SK-N-DZ (cell line): ENCODE data around the gene JPH3.
"Not testable (repeated sequence)": the region's sequence is repeated elsewhere in the genome, so short reads cannot be mapped to it uniquely, and the experiment has no call there.

ENCODE experiments used
- DNase-seq: peaks from one replicate; pipeline ENCODE4 v3.0.0-alpha.2; 2015; ENCODE audit warnings: low spot score

The JPH3 gene

DNA sequence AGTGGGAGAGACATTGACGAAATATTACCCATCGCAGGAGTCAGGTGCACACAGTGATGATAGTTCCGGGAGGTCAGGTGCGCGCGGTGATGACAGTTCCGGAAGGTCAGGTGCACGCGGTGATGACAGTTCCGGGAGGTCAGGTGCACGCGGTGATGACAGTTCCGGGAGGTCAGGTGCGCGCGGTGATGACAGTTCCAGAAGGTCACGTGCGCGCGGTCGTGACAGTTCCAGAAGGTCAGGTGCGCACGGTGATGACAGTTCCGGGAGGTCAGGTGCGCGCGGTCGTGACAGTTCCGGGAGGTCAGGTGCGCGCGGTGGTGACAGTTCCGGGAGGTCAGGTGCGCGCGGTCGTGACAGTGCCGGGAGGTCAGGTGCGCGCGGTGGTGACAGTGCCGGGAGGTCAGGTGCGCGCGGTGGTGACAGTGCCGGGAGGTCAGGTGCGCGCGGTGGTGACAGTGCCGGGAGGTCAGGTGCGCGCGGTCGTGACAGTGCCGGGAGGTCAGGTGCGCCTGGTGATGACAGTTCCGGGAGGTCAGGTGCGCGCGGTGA, 78.8 kb downstream of the JPH3 start:
- not testable (repeated sequence) for DNase-seq

DNA sequence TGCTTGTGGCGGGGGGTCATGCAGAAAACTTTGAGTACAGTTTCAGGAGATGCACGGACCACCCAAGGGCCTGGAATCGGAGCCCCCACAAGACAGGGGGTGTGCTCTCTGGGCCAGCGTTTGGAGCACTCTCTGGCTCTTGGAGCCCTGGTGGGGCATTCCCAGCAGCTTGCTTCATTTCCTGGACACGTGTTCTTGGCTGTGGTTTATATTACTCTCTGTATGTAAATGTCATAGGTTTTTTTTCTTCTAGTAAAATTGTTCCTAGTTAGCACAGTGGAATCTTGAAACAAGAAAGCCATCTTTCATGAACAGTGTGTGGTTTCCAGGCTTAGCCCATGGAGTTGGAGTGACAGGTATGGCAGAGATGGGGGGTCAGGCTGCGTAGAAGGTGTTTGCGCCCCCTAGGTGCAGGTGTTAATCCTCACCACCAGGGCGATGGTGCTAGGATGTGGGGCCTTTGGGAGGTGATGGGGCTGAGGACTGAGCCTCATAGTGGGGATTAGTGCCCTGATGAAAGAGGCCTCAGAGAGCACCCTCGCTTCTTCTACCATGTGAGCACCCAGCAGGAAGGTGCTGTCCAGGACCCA, 79.8 kb downstream of the JPH3 start:
- DNase-seq: no peak

DNA sequence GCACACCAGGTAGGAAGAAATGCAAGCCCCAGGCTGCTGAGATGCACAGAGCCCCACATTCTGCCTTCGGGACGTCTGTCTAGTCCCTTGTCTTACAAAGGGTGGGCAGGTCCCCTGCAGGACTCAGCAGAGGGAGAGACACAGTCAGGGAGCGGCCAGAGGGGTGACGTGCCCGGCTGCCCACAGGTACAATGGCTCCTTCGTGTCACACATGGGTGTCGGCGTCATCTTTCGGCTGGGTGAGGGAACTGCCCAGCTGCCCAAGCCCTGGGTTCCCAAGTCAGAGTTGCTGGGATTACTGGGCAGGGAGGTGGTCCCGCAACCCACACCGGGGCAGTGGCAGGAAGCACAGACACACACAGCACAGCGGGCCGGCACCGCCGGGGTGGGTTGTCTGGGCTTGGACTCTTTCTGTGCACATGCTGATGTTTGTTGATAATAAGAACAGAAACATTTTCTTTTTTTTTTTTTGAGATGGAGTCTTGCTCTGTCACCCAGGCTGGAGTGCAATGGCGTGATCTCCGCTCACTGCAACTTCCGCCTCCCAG, 80.6 kb downstream of the JPH3 start:
- no peak for DNase-seq

DNA sequence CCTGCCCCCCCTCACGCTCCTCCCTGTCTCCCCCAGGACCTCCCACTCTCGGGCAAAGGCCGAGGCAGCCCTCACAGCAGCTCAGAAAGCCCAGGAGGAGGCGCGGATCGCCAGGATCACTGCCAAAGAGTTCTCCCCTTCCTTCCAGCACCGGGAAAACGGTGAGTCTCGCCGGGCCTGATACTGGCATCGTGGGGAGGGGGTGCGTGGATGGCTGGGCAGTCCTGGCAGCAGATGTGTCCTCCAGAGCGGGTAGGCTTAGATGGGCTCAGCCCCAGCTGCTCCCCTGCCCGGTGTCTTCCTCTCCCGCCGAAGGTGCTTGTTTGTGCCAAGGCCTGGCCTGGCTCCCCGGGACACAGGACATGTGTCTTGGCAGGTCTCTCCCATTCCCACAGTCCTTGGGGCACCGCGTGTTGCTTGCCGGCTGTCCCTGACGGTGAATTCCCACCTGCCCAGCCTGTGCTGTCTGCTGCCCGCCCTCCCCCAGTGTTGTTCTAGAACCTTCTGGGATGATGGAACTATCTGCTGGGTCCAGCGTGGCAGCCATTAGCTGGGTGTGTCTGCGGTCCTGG, 81.9 kb downstream of the JPH3 start:
- no peak for DNase-seq

DNA sequence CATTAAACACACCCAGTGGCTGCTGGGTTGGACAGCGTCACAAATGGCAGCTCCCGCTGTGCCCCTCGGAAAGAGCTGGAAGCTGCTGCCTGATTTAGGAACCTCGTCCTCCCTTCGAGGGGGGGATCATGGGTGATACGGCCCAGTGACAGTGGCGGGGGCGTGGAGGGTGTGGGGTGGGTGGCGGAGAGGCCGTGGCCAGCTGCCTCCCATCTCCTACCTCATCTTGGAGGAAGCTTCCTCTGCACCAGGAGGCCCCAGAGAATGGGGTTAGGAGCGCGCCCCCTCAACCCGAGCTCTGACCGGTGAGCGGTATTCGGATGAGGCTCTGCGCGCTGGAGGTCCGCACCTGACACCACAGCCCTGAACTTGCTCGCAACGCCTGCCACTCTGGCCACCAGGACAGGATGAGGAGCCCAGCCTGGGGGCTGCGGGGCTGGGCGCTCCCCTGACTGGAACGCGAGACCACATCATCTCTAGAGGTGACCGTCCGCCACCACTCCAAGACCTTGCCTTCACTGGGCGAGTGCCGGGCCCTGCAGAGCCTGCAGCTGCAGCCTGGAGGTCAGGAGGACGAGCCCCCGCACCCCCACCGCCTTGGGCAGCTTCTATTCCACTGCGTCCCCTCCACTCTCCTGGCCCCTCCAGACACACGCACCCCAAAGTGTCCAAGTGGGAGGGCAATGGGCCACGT, 82.5 kb downstream of the JPH3 start:
- no peak for DNase-seq

DNA sequence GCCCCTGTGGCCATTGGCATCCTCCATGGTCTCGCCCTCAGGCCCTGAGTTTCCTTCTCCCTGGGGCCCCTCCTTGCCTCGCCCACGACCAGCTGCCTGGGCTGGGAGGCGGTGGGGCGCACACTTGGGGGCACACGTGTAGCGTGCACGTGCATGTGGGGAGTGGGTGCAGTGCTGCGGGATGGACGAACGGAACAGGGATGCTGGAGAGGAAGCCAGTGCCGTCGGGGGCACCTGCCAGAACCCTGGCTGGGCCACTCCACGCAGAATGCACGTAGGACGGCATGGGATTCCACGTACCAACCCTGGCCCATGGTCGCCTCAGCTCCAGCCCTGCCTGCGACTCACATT, 83.1 kb downstream of the JPH3 start:
- no peak for DNase-seq

DNA sequence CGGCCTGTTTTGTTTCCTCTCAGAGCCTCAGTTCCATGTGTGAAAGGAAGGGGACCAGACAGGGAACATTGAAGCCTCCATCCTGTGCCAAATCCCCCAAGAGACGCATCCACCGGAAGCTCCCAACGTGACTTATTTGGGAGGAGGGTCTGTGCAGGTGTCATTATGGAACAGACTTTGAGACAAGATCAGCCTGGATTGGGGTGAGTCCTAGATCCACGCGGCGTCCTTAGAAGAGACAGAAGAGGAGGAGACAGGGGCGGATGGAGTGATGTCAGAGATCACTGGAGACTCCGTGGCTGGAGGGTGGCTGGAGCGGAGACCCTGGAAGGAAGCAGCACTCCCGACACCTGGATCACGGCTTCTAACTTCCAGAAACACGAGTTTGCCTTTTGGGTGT, 83.5 kb downstream of the JPH3 start:
- DNase-seq: no peak

DNA sequence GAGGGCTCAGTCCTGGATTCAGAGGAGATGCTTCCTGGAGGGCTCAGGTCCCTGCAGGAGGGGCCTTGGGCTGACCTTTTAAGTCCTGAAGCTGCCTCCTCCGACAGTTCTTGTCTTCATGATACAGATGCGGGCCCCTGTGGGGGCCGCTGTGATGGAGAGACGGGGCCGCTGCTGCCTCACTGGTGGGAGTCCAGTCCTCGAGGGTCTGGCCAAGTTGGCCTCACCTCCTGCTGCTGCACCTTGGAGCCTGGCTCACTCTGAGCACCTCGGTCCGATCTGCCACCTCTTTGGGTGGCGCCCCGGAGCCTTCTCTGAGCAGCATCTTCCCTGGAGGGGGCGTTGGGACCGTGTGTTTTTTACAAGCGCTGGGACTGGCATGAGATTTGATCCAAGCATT, 84.4 kb downstream of the JPH3 start:
- no peak for DNase-seq

DNA sequence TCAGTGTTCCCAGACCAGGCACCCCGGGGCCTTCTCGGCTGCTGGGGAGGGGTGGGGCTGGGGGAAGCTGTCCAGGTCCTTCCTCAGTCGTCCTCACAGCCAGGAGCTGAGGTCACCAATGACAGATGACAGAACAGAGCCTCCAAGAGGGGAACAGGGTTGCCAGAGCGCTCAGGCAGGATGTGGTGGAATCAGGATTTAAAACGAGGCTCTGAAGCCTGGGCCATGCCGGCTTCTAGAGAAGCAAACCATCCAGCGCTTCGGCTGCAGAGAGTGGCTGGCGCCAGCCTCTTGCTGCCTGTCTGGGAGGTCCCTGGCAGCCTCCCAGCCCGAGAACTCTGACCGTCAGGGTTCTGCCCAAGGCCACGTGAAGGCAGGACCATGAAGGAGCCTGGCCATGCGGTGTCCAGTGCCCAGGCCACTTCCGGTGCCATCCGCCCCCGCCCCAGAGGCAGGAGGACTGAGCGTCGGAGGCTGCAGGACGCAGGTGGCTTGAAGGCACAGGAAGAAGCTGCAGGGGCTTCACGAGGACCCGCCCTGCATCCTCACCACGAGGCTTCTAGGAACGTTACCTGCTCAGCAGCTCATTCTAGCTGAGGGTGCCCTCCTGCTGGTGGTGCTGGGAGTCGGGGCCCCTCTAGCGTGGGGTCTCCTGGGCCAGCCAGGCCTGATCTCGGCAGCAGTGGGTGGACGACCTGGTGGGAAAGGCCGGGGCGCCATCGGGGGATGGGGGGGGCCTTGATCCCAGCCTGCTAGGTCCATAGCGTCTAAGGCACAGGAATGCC, 85.0 kb downstream of the JPH3 start:
- no peak for DNase-seq

DNA sequence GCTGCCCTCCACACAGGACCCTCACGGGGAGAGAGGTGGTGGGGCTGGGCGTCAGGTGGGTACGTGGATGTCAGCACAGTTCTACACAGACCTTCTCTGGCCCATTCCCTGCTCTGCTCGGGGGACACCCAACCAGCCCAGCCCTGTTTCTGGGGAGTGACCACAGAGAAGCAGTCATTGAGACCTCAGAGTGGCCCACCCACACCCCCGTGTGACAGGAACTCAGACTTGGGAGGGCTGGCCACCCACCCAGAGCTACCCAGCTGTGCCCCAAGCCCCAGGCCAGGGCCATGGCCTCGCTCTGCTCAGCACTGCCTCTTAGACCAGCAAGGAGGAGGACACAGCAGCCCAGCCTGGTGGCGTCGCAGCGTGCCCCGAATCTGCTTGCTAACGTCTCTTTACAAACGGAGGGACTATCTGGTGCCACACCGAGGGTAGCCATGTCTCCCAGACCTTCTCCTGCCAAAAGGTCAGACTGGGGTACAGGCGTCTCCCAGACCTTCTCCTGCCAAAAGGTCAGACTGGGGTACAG, 85.8 kb downstream of the JPH3 start:
- DNase-seq: no peak

DNA sequence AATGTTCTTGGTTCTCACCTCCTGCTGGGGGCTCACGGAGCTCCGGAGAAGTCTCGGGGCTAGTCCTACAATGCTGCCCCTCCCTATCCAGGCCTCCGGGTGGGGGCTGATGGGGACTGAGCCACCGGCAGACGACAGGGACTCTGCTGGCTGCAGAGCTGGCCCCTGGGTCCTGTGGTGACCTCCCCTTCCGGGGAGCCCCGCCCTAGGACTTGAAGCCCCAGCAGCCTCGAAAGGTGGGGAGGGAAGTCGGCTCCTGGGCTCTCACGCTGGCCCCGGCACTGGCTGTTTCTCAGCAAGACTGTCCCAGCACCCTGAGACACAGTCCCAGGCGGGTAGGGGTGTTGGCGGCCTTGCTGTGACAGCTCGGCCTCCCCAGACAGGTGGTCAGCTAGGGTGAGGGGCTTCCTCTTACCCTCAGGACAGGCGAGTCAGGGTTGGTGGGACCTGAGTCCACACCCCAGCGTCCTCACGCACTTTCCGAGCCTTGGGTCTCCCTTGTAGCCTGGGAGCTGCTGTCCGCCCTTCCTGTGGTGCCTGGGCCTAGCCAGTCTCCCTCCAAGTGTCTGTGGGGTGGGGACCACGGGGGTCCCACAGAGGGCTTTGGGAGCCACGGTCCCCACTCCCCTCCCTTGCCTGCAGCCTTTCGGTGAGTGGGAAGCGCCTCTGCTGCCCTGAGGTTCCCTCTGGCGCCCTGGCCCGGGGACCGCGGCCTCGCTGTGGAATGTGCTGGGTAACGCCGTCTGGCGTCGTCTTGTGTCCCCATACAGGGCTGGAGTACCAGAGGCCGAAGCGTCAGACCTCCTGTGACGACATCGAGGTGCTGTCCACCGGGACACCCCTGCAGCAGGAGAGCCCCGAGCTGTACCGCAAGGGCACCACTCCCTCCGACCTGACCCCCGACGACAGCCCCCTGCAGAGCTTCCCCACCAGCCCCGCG, 86.8 kb downstream of the JPH3 start:
- no peak for DNase-seq

DNA sequence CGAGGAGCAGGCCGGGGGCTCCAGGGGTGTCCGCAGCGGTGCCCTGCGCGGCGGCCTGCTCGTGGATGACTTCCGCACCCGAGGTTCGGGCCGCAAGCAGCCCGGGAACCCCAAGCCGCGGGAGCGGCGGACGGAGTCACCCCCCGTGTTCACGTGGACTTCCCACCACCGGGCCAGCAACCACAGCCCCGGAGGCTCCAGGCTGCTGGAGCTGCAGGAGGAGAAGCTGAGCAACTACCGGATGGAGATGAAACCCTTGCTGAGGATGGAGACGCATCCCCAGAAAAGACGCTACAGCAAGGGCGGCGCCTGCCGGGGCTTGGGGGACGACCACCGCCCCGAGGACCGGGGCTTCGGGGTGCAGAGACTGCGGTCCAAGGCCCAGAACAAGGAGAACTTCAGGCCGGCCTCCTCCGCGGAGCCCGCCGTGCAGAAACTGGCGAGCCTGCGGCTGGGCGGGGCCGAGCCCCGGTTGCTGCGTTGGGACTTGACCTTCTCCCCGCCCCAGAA, 87.7 kb downstream of the JPH3 start:
- DNase-seq: no peak

DNA sequence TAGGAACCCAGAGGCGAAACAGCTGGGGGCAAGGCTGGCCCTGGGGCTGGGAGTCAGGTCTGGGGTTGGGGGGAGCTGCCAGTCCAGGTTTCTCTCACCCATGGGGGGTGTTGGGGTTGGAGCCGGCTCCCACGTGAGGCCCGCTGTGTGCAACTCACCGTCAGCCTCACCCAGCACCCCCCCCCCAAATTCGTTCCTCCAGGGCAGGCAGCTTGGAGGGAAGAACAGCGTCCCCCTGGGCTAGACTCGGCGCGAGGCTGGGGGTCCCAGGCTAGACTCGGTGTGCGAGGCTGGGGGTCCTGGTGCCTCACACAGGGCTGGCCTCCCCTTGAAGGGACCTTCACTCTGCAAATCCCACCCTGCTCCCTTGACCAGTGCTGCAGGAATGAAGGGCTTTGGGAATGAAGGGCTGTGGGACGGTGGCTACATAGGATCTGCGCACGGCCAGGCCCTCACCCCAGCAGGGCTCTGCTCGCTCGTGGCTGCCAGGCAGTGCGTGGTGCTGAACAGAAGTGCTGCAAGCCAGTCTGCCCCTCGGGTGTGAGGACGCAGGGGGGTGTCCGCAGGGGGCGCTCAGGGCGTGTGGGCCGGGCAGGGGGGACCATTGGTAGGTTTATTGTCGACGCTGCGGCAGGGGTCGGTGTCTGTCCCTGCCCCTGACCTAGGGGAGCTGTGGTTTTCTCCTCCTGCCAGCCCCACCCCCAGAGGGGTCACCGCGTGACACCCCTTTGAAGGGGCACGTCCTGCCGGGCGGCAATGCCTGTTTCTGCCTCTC, 88.8 kb downstream of the JPH3 start:
- DNase-seq: no peak

DNA sequence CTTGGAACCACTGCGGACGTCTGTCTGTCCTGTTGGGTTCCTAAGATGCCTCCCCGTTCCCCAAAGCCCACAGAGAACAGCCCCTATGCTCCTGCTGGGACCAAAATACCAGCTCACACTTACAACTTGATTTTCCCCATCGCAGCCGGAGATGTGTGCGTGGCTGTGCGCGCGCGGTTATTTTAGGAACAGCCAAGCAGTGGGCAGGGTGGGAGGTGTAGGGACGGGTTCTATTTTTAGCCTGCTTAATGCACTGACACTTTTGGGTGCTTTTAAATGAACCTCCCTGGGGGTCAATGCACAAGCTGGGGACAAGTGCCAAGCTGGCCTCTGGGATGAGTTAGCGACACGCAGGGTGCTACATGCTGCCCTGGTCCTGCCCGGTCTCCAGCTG, 89.4 kb downstream of the JPH3 start:
- no peak for DNase-seq

DNA sequence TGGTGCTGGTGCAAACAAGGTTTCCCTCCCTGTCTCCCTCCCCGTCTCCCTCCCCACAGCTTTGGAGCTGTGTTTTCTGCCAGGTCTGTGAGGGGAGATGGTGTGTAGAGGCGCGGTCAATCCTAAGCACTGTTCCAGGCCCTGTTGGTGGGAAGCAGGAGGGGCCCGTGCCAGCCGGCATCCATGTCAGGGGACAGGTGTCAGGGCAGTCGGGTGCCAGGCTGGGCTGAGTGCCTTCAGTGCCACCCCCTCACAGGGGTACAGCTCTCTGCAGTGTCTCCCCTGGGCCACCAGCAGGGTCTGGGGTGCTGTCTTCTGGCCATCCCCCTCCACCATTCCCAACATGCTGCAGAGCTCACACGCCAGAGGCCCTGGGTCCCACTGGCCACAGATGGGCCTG, 89.9 kb downstream of the JPH3 start:
- DNase-seq: no peak

DNA sequence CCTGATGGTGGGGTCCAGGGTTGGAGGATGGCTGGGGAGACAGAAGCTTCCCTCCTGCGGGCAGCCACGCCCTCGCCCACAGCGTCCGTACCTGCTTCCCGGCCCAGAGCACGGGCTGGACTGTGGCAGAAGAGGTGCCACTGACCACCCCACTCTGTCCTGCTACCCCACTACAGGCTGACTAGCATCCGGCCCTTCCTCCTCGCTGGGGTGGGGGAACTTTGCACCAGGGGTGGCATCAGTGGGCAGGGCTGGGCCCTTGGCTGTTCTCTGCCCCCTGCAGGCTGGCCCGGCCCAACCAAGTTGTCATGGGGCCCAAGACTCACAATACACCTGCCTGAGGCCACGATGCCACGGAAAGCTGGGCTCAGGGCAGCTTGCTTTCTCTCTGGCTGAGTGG, 90.4 kb downstream of the JPH3 start:
- DNase-seq: no peak

DNA sequence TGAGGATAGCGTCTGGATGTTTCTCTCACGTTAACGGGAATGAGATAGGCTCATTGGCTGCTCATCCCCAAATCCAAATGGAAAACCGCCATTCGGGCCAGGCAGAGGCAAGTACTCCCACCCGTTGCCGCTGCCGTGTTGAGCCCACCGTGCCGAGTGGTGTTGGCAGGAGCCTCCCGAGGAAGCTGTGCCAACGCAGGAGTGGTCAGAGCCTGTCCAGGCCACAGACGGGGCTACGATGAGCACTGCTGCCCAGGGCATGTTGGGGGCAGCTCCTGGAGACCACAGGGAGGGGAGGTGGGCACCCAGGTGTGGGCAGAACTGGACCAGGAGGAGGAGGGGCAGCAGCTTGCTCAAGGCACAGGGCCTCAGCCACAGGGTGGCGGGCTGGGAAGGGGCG, 91.5 kb downstream of the JPH3 start:
- no peak for DNase-seq

DNA sequence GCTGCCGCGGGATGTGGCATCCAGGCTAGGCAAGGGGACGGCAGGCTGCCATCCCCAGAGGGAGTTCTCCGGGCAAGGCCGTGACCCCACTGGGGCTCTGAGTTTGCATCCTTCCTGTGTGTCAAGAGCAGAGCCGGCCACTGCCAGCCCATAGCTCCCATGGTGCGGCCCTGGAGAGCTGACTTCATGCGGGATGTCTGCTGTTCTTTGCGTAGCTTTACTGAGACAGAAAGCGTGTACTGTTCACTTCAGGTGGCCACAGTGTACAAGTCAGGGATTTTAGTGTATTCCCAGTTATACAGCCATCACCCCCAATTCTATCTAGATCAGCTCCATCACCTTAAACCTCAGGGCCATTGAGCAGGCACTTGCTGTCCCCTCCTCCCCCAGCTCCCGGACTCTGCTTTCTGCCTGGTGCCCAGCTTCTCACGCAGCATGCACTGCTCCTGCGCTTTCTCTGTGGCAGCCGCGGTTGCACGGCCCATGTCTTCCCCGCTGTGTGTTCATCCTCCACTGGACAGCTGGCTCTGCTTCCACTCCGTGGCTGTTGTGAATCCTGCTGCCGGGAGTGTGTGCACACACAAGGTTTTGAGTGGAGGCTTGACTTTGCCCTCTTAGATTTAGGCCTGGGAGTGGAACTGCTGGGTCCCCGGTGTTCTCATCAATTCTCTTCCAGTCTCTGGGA, 92.3 kb downstream of the JPH3 start:
- DNase-seq: no peak

DNA sequence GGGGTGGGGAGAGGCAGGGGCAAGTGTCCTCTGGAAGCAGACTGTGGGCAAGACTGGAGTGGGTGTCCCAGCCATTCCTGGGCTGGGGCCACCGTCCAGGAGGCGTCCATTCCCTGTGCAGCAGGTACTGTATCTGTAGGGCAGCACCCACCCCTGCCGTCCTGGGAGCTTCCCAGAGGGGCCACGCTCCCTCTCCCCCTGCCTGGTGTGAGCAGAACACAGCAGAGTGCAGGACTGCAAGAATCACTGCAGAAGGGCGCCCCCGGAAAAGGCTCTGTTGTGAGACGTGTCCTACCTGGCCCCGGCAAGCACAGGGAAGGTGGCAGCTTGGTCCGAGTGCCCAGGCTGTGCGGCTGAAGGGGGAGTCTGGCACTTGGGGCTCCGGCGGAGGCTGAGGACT, 93.2 kb downstream of the JPH3 start:
- DNase-seq: no peak
